Measurements from ENCODE around the gene DOLPP1. TPM values are rescaled to one million over a fixed set of nuclear protein-coding genes. Genes with fewer than 3 reads are reported as not detected.
"Not testable (repeated sequence)": the region's sequence is repeated elsewhere in the genome, so short reads cannot be mapped to it uniquely, and the experiment has no call there.

Gene DOLPP1
- total RNA-seq, 1 experiment from 2014 or later: 32.7 TPM

DNA sequence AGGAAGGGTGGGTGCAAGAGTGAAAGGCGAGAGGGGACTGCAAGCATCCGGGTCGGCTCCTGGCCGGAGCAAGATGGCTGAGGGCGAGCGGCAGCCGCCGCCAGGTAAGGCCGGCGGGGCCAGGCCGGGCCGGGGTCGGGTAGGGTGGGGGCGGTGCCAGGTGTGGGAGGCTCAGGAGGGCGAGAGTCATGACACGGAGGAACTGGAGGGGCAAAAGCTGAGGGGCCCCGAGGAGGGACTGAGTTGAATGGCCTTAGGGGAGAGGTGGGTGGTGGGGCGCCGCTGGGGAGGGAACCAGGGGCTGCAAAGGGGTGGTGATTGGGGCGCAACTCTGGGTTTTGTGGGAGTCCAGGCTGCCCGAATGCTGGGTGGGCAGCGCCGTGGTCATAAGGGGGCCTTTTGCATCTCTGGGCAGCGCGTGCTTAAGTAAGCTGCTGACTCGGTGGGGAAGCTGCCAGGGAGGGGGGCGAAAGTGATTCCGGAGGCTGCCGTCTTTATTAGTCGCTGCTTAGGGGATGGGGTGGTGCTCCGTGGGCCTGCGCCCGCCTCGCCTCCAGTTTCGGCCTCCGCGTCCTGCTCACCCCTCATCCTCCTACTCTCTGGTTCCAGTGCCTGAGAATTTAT lies 30.7 kb downstream of the DOLPP1 start (continued):
- TF ChIP-seq KAT7 (CRISPR knock-in tag; IDR thresholded peaks at IDR 0.05; ENCODE audit: borderline replicate concordance): peak; percentile 42; the same call in 1 of the 2 replicates
- no peak for TF ChIP-seq TCF7 (CRISPR knock-in tag; IDR thresholded peaks at IDR 0.05; ENCODE audit: low read depth)
- no peak for TF ChIP-seq USF1 (CRISPR knock-in tag; IDR thresholded peaks at IDR 0.05)
- no peak for TF ChIP-seq RELA (CRISPR knock-in tag; IDR thresholded peaks at IDR 0.05; ENCODE audit: borderline replicate concordance)
- TF ChIP-seq AR (CRISPR knock-in tag; IDR thresholded peaks at IDR 0.05): no peak
- TF ChIP-seq ZNF219 (CRISPR knock-in tag; IDR thresholded peaks at IDR 0.05; ENCODE audit: borderline replicate concordance): no peak

- not testable (repeated sequence) for H3K9me3 Mint-ChIP-seq; DNase-seq (ENCODE audit: low spot score); ATAC-seq; H3K36me3 Mint-ChIP-seq
- Mint-ChIP-seq H3K27me3 (ENCODE audit: low read depth) (peaks cover 17% of the 10 kb centered on the region), H3K4me1 (peaks cover 24% of the 10 kb centered on the region), H3K4me3 (peak overlapping the region; percentile 93), H3K27ac (peak overlapping the region; percentile 88; the same call in 1 of the 2 replicates)
- CTCF ChIA-PET: interaction anchor here (0.6 to 2.9 kb wide), 4 partner anchors 15 to 514 kb away, joined by 3 to 19 read pairs (median 3); partner anchors contain the start of genes NTMT1 and SH3GLB2
- POLR2A ChIA-PET: interaction anchor here (0.6 kb wide), 2 partner anchors 49 to 66 kb away, joined by 3 to 8 read pairs; partner anchors contain the start of gene IER5L
Observed at GRCh38 chr9:129112526-129112925, 31.6 kb downstream of the DOLPP1 start.

- no peak for TF ChIP-seq USF1 (CRISPR knock-in tag; IDR thresholded peaks at IDR 0.05)
- no peak for TF ChIP-seq ELF4 (CRISPR knock-in tag; IDR thresholded peaks at IDR 0.05; ENCODE audit: low read depth)
- no peak for TF ChIP-seq ZNF232 (CRISPR knock-in tag; IDR thresholded peaks at IDR 0.05)
- no peak for TF ChIP-seq ZBTB21 (CRISPR knock-in tag; IDR thresholded peaks at IDR 0.05; ENCODE audit: borderline replicate concordance)
- TF ChIP-seq SMAD4 (CRISPR knock-in tag; IDR thresholded peaks at IDR 0.05): no peak
- peaks cover 24% of the 10 kb centered on the region for H3K4me1 Mint-ChIP-seq
- H3K27me3 Mint-ChIP-seq (ENCODE audit: low read depth): peaks cover 14% of the 10 kb centered on the region
- ChIA-PET POLR2A (no interaction called here), CTCF (interaction anchor here (2.9 to 3.7 kb wide), 2 partner anchors 11 to 18 kb away, joined by 12 to 19 read pairs; no protein-coding TSS in a partner anchor)
- H3K36me3 Mint-ChIP-seq: 0 out of 2 replicates have a peak, but pooled peaks cover 5% of the 10 kb centered on the region
- no peak for ATAC-seq
- no peak overlapping the region for H3K27ac Mint-ChIP-seq
- H3K4me3 Mint-ChIP-seq: 0 out of 2 replicates have a peak overlapping the region, but pooled peaks have one; percentile 8
- no peaks in the 10 kb centered on the region for H3K9me3 Mint-ChIP-seq
- no peak for DNase-seq (ENCODE audit: low spot score)
Observed at GRCh38 chr9:129113645-129114304, 32.9 kb downstream of the DOLPP1 start.

DNA sequence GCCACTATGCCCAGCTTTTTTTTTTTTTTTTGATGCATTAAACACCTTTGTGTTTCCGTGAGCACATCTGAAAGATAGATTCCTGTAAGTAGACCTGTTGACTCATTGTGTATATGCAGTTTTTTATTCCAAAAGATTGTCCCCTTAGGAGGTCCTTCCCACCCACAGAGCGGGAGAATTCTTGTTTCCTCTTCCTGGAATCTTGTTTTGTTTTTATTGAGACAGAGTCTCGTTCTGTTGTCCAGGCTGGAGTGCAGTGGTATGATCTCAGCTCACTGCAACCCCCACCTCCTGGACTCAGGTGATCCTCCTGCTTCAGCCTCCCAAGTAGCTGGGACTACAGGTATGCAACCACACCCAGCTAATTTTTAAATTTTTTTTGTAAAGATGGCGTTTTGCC lies 37.9 kb downstream of the DOLPP1 start:
- no peak overlapping the region for H3K4me3 Mint-ChIP-seq
- TF ChIP-seq ZNF232 (CRISPR knock-in tag; IDR thresholded peaks at IDR 0.05) (no peak), SMAD3 (CRISPR knock-in tag; IDR thresholded peaks at IDR 0.05; ENCODE audit: borderline replicate concordance) (no peak), E2F1 (CRISPR knock-in tag; IDR thresholded peaks at IDR 0.05) (no peak), CREM (CRISPR knock-in tag; IDR thresholded peaks at IDR 0.05) (no peak), CBFB (CRISPR knock-in tag; IDR thresholded peaks at IDR 0.05; ENCODE audit: low read depth) (no peak), NR3C1 (CRISPR knock-in tag; conservative IDR thresholded peaks at IDR 0.05; ENCODE audit: low read depth) (no peak), ZBTB43 (CRISPR knock-in tag; IDR thresholded peaks at IDR 0.05) (no peak)

More for the DNA sequence above, 37.9 kb downstream of the DOLPP1 start:
- no peak for DNase-seq (ENCODE audit: low spot score)
- ChIA-PET CTCF (interaction anchor here (0.7 kb wide), 1 partner anchor 20 kb away, joined by 3 read pairs; no protein-coding TSS in a partner anchor), POLR2A (interaction anchor here (0.6 kb wide), 1 partner anchor 428 kb away, joined by 3 read pairs; no protein-coding TSS in a partner anchor)
- ATAC-seq: no peak
- Mint-ChIP-seq H3K27me3 (ENCODE audit: low read depth) (no peaks in the 10 kb centered on the region), H3K9me3 (no peaks in the 10 kb centered on the region), H3K4me1 (peaks cover 10% of the 10 kb centered on the region), H3K36me3 (peaks cover 35% of the 10 kb centered on the region), H3K27ac (no peak overlapping the region)

All from WTC11 (cell line).